Fibroblast of lung (primary cell): ENCODE results near the gene SHKBP1. TPM values are rescaled to one million over a fixed set of nuclear protein-coding genes. Genes with fewer than 3 reads are reported as not detected.

Experiments
- DNase-seq, 2 donors: peaks; one replicate each; pipeline versions ENCODE4 v3.0.0 to v3.0.0-alpha.2; 2010; ENCODE audit warnings: low read depth in 2 of 2
- H2AFZ ChIP-seq: 2 replicates; pipeline ENCODE4 v1.5.1; 2012; ENCODE audit warnings: low read length, control low read depth, inconsistent platforms
- H3K27ac ChIP-seq: 2 replicates; pipeline ENCODE4 v1.5.1; 2011; ENCODE audit warnings: low read length, control low read depth; ENCODE audit not compliant: insufficient read depth
- H3K27me3 ChIP-seq: 2 replicates; pipeline ENCODE4 v1.5.1; 2011; ENCODE audit warnings: mild to moderate bottlenecking, low read length; ENCODE audit not compliant: control insufficient read depth, insufficient read depth
- H3K36me3 ChIP-seq: 2 replicates; pipeline ENCODE4 v1.5.1; 2011; ENCODE audit warnings: low read length; ENCODE audit not compliant: control insufficient read depth, insufficient read depth
- H3K4me1 ChIP-seq: 2 replicates; pipeline ENCODE4 v1.5.1; 2011; ENCODE audit warnings: low read length; ENCODE audit not compliant: control insufficient read depth, insufficient read depth; ENCODE audit errors: extremely low read depth
- H3K4me2 ChIP-seq: 2 replicates; pipeline ENCODE4 v1.5.1; 2011; ENCODE audit warnings: low read length, control low read depth; ENCODE audit not compliant: insufficient read depth; ENCODE audit errors: extremely low read depth
- H3K4me3 ChIP-seq, 4 experiments: fragments of 200-600 bp in 1 of 4; sonication (generic) in 1 of 4; replicated peaks in 1 of 4; 2 replicates each; pipeline ENCODE4 v1.5.1; 2011 to 2016; ENCODE audit warnings: low read length in 4 of 4, low read depth in 3 of 4, mild to moderate bottlenecking in 3 of 4, control low read depth in 2 of 4, inconsistent platforms in 1 of 4, mixed read lengths in 1 of 4; ENCODE audit not compliant: insufficient read depth in 1 of 4; ENCODE audit errors: control extremely low read depth in 1 of 4
- H3K79me2 ChIP-seq: 2 replicates; pipeline ENCODE4 v1.5.1; 2012; ENCODE audit warnings: mild to moderate bottlenecking, low read length, inconsistent platforms; ENCODE audit not compliant: control insufficient read depth, insufficient read depth
- H3K9ac ChIP-seq: 2 replicates; pipeline ENCODE4 v1.5.1; 2011; ENCODE audit warnings: mild to moderate bottlenecking, low read length, control low read depth; ENCODE audit not compliant: insufficient read depth
- H3K9me3 ChIP-seq: 2 replicates; pipeline ENCODE4 v1.5.1; 2012; ENCODE audit warnings: low read depth, low read length; ENCODE audit not compliant: control insufficient read depth, insufficient read depth
- H4K20me1 ChIP-seq: 2 replicates; pipeline ENCODE4 v1.5.1; 2011; ENCODE audit warnings: low read length; ENCODE audit not compliant: control insufficient read depth, insufficient read depth; ENCODE audit errors: extremely low read depth
- CTCF ChIP-seq, 2 donors: IDR thresholded peaks in 1 of 2; conservative IDR thresholded peaks in 1 of 2; 1 replicate in 1 of 2; 2 replicates in 1 of 2; pipeline ENCODE4 v1.5.1; 2011 to 2012; ENCODE audit warnings: low read length in 2 of 2, control low read depth in 1 of 2, inconsistent platforms in 1 of 2, low read depth in 1 of 2, mild to moderate bottlenecking in 1 of 2
- EZH2 ChIP-seq: IDR thresholded peaks from 2 replicates; pipeline ENCODE4 v1.5.1; 2012; ENCODE audit warnings: low read length, control low read depth, mild to moderate bottlenecking; ENCODE audit errors: missing control alignments
- polyA plus RNA-seq, 2 donors: library from polyadenylated mRNA; depleted of rRNA in 1 of 2; stranded (reverse) in 1 of 2; unstranded in 1 of 2; fragments of >200 nt; gene quantifications; 2 replicates each; pipeline ENCODE4 v1.2.1, GENCODE V29; 2011 to 2012; ENCODE audit warnings: missing spikeins in 1 of 2
- total RNA-seq: library from RNA; depleted of rRNA; stranded (reverse); fragments of >200 nt; gene quantifications from 2 replicates; pipeline ENCODE4 v1.2.1, GENCODE V29; 2014

Gene SHKBP1
- total and polyA plus RNA-seq, 2 donors (not counting 1 experiment from before 2014, with no cell fraction given) = 35.6 to 43.4 TPM

DNA sequence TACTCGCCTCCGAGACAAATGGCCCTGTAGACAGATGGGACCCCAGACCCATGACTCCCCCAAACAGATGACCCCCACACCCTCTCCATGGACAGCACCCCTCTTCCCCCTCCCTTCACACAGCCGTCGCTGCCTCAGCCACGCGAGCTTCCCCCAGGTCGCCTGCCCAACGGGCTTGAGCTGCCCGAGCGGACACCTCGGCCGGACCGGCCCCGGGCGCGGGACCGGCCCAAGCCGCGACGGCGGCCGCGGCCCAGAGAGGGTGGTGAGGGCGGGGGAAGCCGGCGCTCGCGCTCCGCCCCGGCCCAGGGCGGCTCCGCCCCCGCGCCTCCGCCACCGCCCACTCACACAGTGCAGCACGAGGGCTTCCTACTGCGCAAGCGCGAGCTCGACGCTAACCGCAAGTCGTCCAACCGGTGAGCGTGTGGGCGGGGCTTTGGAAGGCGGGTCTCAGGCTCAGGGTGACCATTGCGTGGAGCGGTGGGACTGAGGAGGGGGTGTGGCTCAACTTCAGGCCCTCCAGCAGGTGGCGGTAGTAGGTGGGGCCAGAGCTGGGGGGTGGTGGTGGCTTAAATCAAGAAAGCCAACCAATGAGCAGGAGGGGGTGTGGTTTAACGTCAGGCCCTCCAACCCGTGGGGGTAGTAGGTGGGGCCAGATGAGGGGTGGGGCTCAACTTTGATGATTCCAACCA lies 6.2 kb upstream of the SHKBP1 start:
- Histone ChIP-seq H3K9ac (peak overlapping the region; percentile 96), H3K79me2 (no peaks in the 10 kb centered on the region), H3K9me3 (no peaks in the 10 kb centered on the region), H2AFZ (peak overlapping the region; percentile 22), H3K27me3 (peaks cover 3% of the 10 kb centered on the region), H3K36me3 (no peaks in the 10 kb centered on the region), H3K4me1 (peaks cover 6% of the 10 kb centered on the region), H3K4me3 (peak overlapping the region; percentile 19 to 69 (median 49)), H3K4me2 (peak overlapping the region; percentile 76), H4K20me1 (no peaks in the 10 kb centered on the region), H3K27ac (peak overlapping the region; percentile 87)
- peak; percentile 99 for DNase-seq
- TF ChIP-seq EZH2 (no peak), CTCF (conservative IDR thresholded peaks at IDR 0.05 in 1 of 2, IDR thresholded peaks at IDR 0.05 in 1 of 2; ENCODE audit: low read depth in 1 of 2, low read length in 2 of 2) (no peak)

- no peak overlapping the region for H2AFZ ChIP-seq
- peaks cover 6% of the 10 kb centered on the region for H3K4me1 ChIP-seq
- TF ChIP-seq CTCF (conservative IDR thresholded peaks at IDR 0.05 in 1 of 2, IDR thresholded peaks at IDR 0.05 in 1 of 2; ENCODE audit: low read depth in 1 of 2, low read length in 2 of 2) (no peak), EZH2 (no peak)
- no peak for DNase-seq
- peak overlapping the region; percentile 56 for H3K4me2 ChIP-seq
- no peaks in the 10 kb centered on the region for H3K27me3 ChIP-seq
- no peaks in the 10 kb centered on the region for H3K36me3 ChIP-seq
- H4K20me1 ChIP-seq = no peaks in the 10 kb centered on the region
- no peak overlapping the region for H3K27ac ChIP-seq
- H3K9me3 ChIP-seq = no peaks in the 10 kb centered on the region
- H3K4me3 ChIP-seq = peak overlapping the region in 1 of 4 experiments; percentile 23
- no peaks in the 10 kb centered on the region for H3K79me2 ChIP-seq
- no peak overlapping the region for H3K9ac ChIP-seq
Observed at GRCh38 chr19:40571005-40571318, 5.7 kb upstream of the SHKBP1 start.

DNA sequence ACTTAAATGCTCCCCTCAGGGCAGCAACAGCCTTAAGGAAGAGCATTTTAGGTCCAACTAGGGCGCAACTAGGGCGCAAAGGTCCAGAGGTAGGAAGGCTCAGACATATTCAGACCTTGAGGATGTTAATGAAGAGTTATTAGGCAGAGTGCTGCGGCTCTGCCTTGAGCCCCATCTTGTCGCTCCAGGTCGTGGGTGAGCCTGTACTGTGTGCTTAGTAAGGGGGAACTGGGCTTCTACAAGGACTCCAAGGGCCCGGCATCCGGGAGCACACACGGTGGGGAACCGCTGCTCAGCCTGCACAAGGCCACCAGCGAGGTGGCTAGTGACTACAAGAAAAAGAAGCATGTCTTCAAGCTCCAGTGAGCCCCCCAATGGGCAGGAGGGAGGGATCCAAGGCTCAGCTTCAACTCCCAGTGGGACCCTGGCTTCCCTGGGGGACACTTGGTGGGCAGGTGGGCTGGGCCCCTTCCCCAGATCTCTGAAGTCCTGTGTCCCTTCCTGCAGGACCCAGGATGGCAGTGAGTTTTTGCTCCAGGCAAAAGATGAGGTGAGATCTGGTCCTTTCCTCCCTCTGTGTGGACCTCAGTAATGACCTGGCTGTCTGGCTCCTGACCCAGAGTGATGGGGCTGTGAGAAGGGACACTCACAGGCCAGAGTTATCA lies 4.7 kb upstream of the SHKBP1 start:
- no peaks in the 10 kb centered on the region for H4K20me1 ChIP-seq
- DNase-seq = no peak

More for the DNA sequence above, 4.7 kb upstream of the SHKBP1 start:
- Histone ChIP-seq H3K9me3 (no peaks in the 10 kb centered on the region), H2AFZ (no peak overlapping the region), H3K27ac (no peak overlapping the region), H3K9ac (no peak overlapping the region), H3K4me2 (no peak overlapping the region), H3K27me3 (no peaks in the 10 kb centered on the region), H3K79me2 (no peaks in the 10 kb centered on the region), H3K4me1 (peaks cover 6% of the 10 kb centered on the region), H3K4me3 (no peak overlapping the region), H3K36me3 (no peaks in the 10 kb centered on the region)
- TF ChIP-seq CTCF (conservative IDR thresholded peaks at IDR 0.05 in 1 of 2, IDR thresholded peaks at IDR 0.05 in 1 of 2; ENCODE audit: low read depth in 1 of 2, low read length in 2 of 2) (no peak), EZH2 (no peak)
